Sigmoid colon (tissue), 7 donors: Measurements from ENCODE around the gene NOS3. TPM values are rescaled to one million over a fixed set of nuclear protein-coding genes. Genes with fewer than 3 reads are reported as not detected.
A peak's percentile ranks its signal among the peaks of the same experiment; 100 is the strongest.

Experiments used
- DNase-seq: peaks from one replicate; pipeline ENCODE4 v3.0.0-alpha.2; 2019
- H3K27ac ChIP-seq, 4 donors: fragments of 200-600 bp; sonication (generic); one replicate each; pipeline ENCODE4 v1.5.1; 2016 to 2019; ENCODE audit warnings: mild to moderate bottlenecking in 1 of 4
- H3K27me3 ChIP-seq, 3 donors: fragments of 200-600 bp; sonication (generic); one replicate each; pipeline ENCODE4 v1.5.1; 2019; ENCODE audit warnings: mild to moderate bottlenecking in 1 of 3
- H3K36me3 ChIP-seq, 4 donors: fragments of 200-600 bp; sonication (generic); one replicate each; pipeline ENCODE4 v1.5.1; 2016 to 2019
- H3K4me1 ChIP-seq, 4 donors: fragments of 200-600 bp; sonication (generic); one replicate each; pipeline ENCODE4 v1.5.1; 2017 to 2019
- H3K4me3 ChIP-seq, 4 donors: fragments of 200-600 bp; sonication (generic); one replicate each; pipeline ENCODE4 v1.5.1; 2017 to 2019; ENCODE audit warnings: mild to moderate bottlenecking in 2 of 4, moderate library complexity in 1 of 4
- H3K9me3 ChIP-seq, 4 donors: fragments of 200-600 bp in 3 of 4; sonication (generic) in 3 of 4; one replicate each; pipeline versions ENCODE4 v1.5.1 to v1.6.1; 2013 to 2019
- EP300 ChIP-seq, 4 donors: sonication (generic); formaldehyde crosslinking; IDR thresholded peaks; one replicate each; pipeline ENCODE4 v1.6.1; 2017; ENCODE audit warnings: antibody characterized with exemption in 4 of 4
- POLR2A ChIP-seq, 2 donors: fragments of 450-650 bp; IDR thresholded peaks; one replicate each; pipeline ENCODE4 v1.6.1; 2016; ENCODE audit warnings: antibody characterized with exemption in 2 of 2, mild to moderate bottlenecking in 2 of 2, moderate library complexity in 2 of 2
- POLR2AphosphoS5 ChIP-seq, 4 donors: sonication (generic); formaldehyde crosslinking; IDR thresholded peaks; one replicate each; pipeline ENCODE4 v1.6.1; 2017; ENCODE audit warnings: antibody characterized with exemption in 4 of 4
- whole genome bisulfite sequencing, 2 donors: extraction: QIAGEN DNeasy Blood & Tissue Kit; methylation state at CpG; one replicate each; pipeline ENCODE4 v1.1.7; 2013; 5-methylcytosine and 5-hydroxymethylcytosine counted together
- intact Hi-C: fragments of 100-400 bp; cut with DNase I; formaldehyde crosslinking; loops from one replicate; pipeline ENCODE4 v1.15.1; 2023
- polyA plus RNA-seq, 3 donors: library from polyadenylated mRNA; stranded (reverse); fragments of 200-250 nt; gene quantifications; one replicate each; pipeline ENCODE4 v1.2.3, GENCODE V29; 2013
- total RNA-seq, 4 donors: library from RNA; depleted of rRNA; stranded (reverse); fragments of >200 nt; gene quantifications; one replicate each; pipeline ENCODE4 v1.1.0, GENCODE V29; 2016
- TF ChIP-seq, protein P1 (sequence below), 4 experiments: fragments of 450-650 bp in 3 of 4; fragments of 200-600 bp in 1 of 4; IDR thresholded peaks; one replicate each; pipeline ENCODE4 v1.5.1; 2016 to 2019; ENCODE audit warnings: antibody characterized with exemption in 4 of 4, mild to moderate bottlenecking in 3 of 4, moderate library complexity in 2 of 4
- donor health status: healthy with polysubstance abuse.
- donor health status: Bipolar disorder and iron deficiency.
- donor health status: healthy.

NOS3 gene
- total and polyA plus RNA-seq, 7 donors, result 0.23 to 7.2 (median 1.8) TPM

DNA sequence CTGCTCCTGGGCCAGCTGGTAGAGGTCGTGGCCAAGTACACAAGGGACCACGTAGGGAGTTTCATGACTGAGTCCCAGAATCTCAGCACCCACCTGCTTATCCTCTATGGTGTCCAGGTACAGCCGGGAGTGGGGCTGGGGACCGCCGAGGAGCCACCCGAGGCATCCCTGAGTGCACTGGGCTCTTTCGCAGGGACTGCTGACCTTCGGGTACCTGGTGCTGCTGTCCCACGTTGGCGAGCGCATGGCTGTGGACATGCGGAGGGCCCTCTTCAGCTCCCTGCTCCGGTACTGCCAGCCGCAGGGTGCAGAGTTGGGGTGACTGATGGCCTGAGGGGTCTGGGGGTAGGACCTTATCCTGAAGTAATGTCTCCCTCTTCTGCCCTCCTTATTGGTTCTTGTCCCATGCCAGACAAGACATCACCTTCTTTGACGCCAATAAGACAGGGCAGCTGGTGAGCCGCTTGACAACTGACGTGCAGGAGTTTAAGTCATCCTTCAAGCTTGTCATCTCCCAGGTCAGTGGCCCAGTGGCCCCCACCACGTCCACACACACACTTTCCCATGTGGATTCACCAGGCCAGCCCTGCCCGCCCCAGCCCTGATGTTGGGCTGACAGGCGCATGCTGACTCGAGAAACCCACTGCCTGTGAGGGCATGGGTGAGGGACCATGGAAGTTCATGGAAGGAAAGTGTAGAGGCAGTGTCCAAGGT lies 43.7 kb downstream of the NOS3 start:
- intact Hi-C loops, result no loop called here
- Histone ChIP-seq H3K27me3 (no peaks in the 10 kb centered on the region), H3K36me3 (peaks cover 0 to 47% (median 21%) of the 10 kb centered on the region in 4 donors), H3K4me3 (no peak overlapping the region), H3K4me1 (peaks cover 0 to 21% (median 14%) of the 10 kb centered on the region in 4 donors), H3K27ac (no peak overlapping the region), H3K9me3 (no peaks in the 10 kb centered on the region)
- no peak for TF ChIP-seq POLR2AphosphoS5 (IDR thresholded peaks at IDR 0.05)
- TF ChIP-seq, protein P1, sequence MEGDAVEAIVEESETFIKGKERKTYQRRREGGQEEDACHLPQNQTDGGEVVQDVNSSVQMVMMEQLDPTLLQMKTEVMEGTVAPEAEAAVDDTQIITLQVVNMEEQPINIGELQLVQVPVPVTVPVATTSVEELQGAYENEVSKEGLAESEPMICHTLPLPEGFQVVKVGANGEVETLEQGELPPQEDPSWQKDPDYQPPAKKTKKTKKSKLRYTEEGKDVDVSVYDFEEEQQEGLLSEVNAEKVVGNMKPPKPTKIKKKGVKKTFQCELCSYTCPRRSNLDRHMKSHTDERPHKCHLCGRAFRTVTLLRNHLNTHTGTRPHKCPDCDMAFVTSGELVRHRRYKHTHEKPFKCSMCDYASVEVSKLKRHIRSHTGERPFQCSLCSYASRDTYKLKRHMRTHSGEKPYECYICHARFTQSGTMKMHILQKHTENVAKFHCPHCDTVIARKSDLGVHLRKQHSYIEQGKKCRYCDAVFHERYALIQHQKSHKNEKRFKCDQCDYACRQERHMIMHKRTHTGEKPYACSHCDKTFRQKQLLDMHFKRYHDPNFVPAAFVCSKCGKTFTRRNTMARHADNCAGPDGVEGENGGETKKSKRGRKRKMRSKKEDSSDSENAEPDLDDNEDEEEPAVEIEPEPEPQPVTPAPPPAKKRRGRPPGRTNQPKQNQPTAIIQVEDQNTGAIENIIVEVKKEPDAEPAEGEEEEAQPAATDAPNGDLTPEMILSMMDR (IDR thresholded peaks at IDR 0.05), result no peak
- 92 to 95% methylated on average over 21 of the region's 21 CpGs for WGBS, 2 donors
- no peak for DNase-seq

DNA sequence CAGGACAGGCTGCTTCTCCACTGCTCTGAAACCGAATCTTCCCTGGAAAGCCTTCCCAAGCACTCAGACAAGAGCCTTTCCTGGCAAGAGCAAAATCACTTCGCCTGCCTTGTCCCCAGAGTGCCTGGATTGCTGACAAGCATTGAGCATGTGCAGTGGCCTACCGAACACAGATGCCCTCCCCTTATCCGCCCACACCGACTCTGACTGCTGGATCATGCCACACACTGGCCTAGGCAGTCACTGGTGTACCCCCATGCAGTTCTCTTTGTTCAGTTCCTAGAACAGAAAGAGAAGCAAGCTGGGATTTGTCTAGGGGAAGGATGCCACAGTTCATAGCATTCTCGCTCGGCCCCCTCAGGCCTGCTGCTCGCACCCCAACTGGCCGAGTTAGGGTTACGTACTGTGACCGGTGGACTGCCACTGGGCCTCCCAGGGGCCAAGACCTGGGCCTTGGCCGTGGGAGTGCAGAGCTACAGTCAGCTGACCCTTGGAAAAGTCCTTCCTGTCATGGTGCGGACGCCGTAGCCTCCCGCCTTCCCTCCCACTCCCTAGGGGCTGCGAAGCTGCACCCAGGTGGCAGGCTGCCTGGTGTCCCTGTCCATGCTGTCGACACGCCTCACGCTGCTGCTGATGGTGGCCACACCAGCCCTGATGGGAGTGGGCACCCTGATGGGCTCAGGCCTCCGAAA lies 44.4 kb downstream of the NOS3 start:
- WGBS, 2 donors, result 90 to 94% methylated on average over 21 of the region's 21 CpGs
- no peak for TF ChIP-seq POLR2AphosphoS5 (IDR thresholded peaks at IDR 0.05)
- TF ChIP-seq, protein P1 (IDR thresholded peaks at IDR 0.05), result no peak
- no peak for TF ChIP-seq EP300 (IDR thresholded peaks at IDR 0.05)
- TF ChIP-seq POLR2A (IDR thresholded peaks at IDR 0.05), result no peak

DNA sequence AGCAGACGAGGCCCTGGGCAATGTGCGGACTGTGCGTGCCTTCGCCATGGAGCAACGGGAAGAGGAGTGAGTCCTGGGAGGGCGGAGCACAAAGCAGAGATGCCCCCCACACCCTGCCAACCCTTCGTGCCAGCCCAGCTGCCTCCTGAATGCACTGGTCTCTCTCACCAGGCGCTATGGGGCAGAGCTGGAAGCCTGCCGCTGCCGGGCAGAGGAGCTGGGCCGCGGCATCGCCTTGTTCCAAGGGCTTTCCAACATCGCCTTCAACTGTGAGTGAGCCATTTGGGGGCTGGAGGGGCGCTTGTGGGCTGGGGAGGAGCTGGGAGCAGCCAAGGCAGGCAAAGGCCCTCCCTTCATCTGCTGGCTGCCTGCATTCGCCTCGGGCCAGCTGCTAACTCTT lies 45.1 kb downstream of the NOS3 start:
- H3K27me3 ChIP-seq, result no peaks in the 10 kb centered on the region
- WGBS, 2 donors, result 93 to 96% methylated on average over 17 of the region's 17 CpGs
- H3K27ac ChIP-seq, result no peak overlapping the region
- H3K4me3 ChIP-seq, result no peak overlapping the region
- TF ChIP-seq, protein P1 (IDR thresholded peaks at IDR 0.05), result no peak
- TF ChIP-seq EP300 (IDR thresholded peaks at IDR 0.05) (no peak), POLR2AphosphoS5 (IDR thresholded peaks at IDR 0.05) (no peak), POLR2A (IDR thresholded peaks at IDR 0.05) (no peak)
- DNase-seq, result no peak
- intact Hi-C loops, result no loop called here
- no peaks in the 10 kb centered on the region for H3K9me3 ChIP-seq
- peaks cover 0 to 17% (median 8%) of the 10 kb centered on the region in 4 donors for H3K4me1 ChIP-seq
- H3K36me3 ChIP-seq, result peaks cover 0 to 53% (median 21%) of the 10 kb centered on the region in 4 donors

More for the DNA sequence above, 44.4 kb downstream of the NOS3 start:
- H3K9me3 ChIP-seq, result no peaks in the 10 kb centered on the region
- intact Hi-C loops, result no loop called here
- H3K4me1 ChIP-seq, result peaks cover 0 to 19% (median 8%) of the 10 kb centered on the region in 4 donors
- no peak overlapping the region for H3K27ac ChIP-seq
- no peak overlapping the region for H3K4me3 ChIP-seq
- no peak for DNase-seq
- H3K36me3 ChIP-seq, result peaks cover 0 to 47% (median 21%) of the 10 kb centered on the region in 4 donors
- no peaks in the 10 kb centered on the region for H3K27me3 ChIP-seq

DNA sequence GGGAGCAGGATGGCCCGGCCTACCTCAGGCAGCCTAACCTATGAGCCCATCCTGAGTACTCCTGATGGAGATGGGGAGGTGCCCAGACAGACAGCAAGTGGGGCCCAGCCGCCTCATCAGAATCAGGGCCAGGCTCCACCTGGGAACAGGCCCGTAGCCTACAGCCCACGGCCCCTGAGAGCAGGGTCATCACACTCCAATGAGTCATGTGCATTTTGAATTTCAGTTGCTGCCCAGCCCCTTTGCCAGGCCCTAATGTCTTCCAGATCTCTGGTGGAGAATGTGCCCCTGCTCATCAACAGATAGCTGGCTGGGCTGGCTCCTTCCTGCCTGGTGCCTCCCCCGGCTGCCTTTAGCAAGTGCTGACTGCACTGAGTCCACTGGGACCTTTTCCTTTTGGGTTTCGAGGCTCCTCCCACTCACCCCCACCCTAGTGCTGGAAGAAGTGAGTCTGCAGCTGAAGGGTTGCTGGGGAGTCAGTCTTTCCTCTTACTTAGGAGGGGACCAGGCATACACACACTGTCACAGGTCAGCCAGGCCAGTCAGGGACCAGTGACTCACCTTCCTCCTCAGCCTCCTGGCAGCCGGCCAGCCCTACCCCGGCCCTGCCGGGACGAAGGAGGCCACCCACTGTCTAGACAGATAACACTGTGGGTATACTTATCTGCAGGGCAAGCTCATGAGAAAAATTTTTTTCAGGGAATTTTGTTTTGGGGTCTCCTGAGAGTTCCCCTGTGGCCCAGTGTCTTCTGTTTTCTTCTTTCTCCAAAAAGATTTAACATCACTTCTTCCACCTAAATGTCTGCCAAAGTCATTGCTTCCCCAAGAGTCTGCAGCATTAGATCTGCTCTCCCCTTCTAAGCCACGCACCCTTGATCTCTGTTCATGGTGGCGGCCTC lies 48.4 kb downstream of the NOS3 start:
- peak; percentile 87 for DNase-seq
- 48 to 57% methylated on average over 12 of the region's 12 CpGs for WGBS, 2 donors
- Histone ChIP-seq H3K36me3 (peaks cover 0 to 72% (median 29%) of the 10 kb centered on the region in 4 donors), H3K27ac (peak overlapping the region in 3 of 4 donors; percentile 7 to 60 (median 46)), H3K4me3 (no peak overlapping the region), H3K9me3 (no peaks in the 10 kb centered on the region), H3K27me3 (no peaks in the 10 kb centered on the region), H3K4me1 (peaks cover 0 to 17% (median 8%) of the 10 kb centered on the region in 4 donors)
- TF ChIP-seq, protein P1 (IDR thresholded peaks at IDR 0.05), result no peak
- peak in 1 of 4 donors; percentile 53 for TF ChIP-seq POLR2AphosphoS5 (IDR thresholded peaks at IDR 0.05)
- intact Hi-C loops, result no loop called here
